CD8-positive, alpha-beta memory T cell (primary cell): ENCODE data around the gene RNF213. TPM values are rescaled to one million over a fixed set of nuclear protein-coding genes. Genes with fewer than 3 reads are reported as not detected.
"Not testable (repeated sequence)": the region's sequence is repeated elsewhere in the genome, so short reads cannot be mapped to it uniquely, and the experiment has no call there.

Experiments used
- CTCF ChIA-PET: fragments of 350-600 bp; sonication (Branson Sonifier 250); formaldehyde crosslinking; loops from one replicate; lab custom pipeline; 2021; ENCODE audit warnings: antibody characterized with exemption; lab: Charles Lee
- POLR2A ChIA-PET: fragments of 350-600 bp; sonication (Branson Sonifier 250); formaldehyde crosslinking; loops from one replicate; lab custom pipeline; 2021; ENCODE audit warnings: antibody characterized with exemption; lab: Charles Lee
- DNase-seq, 5 donors: peaks; one replicate each; pipeline versions ENCODE4 v3.0.0 to v3.0.0-alpha.2; 2020 to 2022; ENCODE audit warnings: mixed read lengths in 1 of 5
- H3K27ac ChIP-seq: one replicate; pipeline ENCODE4 v1.7.0; 2013; ENCODE audit warnings: low read depth, mild to moderate bottlenecking, low read length, moderate library complexity
- H3K27me3 ChIP-seq: 2 replicates; pipeline ENCODE4 v1.7.0; 2013; ENCODE audit warnings: low read length, mild to moderate bottlenecking; ENCODE audit not compliant: insufficient read depth, poor library complexity, severe bottlenecking
- H3K36me3 ChIP-seq: 2 replicates; pipeline ENCODE4 v1.7.0; 2013; ENCODE audit warnings: mild to moderate bottlenecking, low read length, moderate library complexity; ENCODE audit not compliant: insufficient read depth
- H3K4me1 ChIP-seq: 2 replicates; pipeline ENCODE4 v1.7.0; 2013; ENCODE audit warnings: mild to moderate bottlenecking, low read length, moderate library complexity; ENCODE audit not compliant: insufficient read depth
- H3K4me3 ChIP-seq: 2 replicates; pipeline ENCODE4 v1.7.0; 2013; ENCODE audit warnings: mild to moderate bottlenecking, low read length
- H3K9me3 ChIP-seq: 2 replicates; pipeline ENCODE4 v1.7.0; 2013; ENCODE audit warnings: mild to moderate bottlenecking, low read length
- H3K27ac Mint-ChIP-seq, 8 donors: one replicate each; pipeline ENCODE4 v1.8.0; 2020 to 2021; ENCODE audit warnings: mixed read lengths in 8 of 8, mild to moderate bottlenecking in 6 of 8, inconsistent platforms in 3 of 8, moderate library complexity in 3 of 8
- H3K27me3 Mint-ChIP-seq, 2 donors: one replicate each; pipeline ENCODE4 v1.8.0; 2020 to 2021; ENCODE audit warnings: mixed read lengths in 2 of 2, mild to moderate bottlenecking in 1 of 2, moderate library complexity in 1 of 2
- H3K36me3 Mint-ChIP-seq, 3 donors: one replicate each; pipeline ENCODE4 v1.8.0; 2020 to 2021; ENCODE audit warnings: mixed read lengths in 3 of 3, inconsistent platforms in 1 of 3, mild to moderate bottlenecking in 1 of 3
- H3K4me1 Mint-ChIP-seq, 3 donors: one replicate each; pipeline ENCODE4 v1.8.0; 2020 to 2021; ENCODE audit warnings: mixed read lengths in 3 of 3, inconsistent platforms in 1 of 3, mild to moderate bottlenecking in 1 of 3
- H3K4me3 Mint-ChIP-seq, 7 donors: one replicate each; pipeline ENCODE4 v1.8.0; 2020 to 2021; ENCODE audit warnings: mixed read lengths in 7 of 7, mild to moderate bottlenecking in 6 of 7, moderate library complexity in 4 of 7, inconsistent platforms in 2 of 7
- H3K9me3 Mint-ChIP-seq, 5 donors: one replicate each; pipeline ENCODE4 v1.8.0; 2020 to 2022; ENCODE audit warnings: mixed read lengths in 5 of 5, mild to moderate bottlenecking in 3 of 5, moderate library complexity in 2 of 5, inconsistent platforms in 1 of 5
- polyA plus RNA-seq: library from polyadenylated mRNA; unstranded; fragments of 300-500 nt; fragmentation: Illumina TruSeq; gene quantifications from one replicate; pipeline ENCODE4 v1.2.3, GENCODE V29; 2021
- total RNA-seq, 2 experiments: library from RNA; stranded (reverse); gene quantifications; one replicate each; pipeline ENCODE4 v1.2.3, GENCODE V29; 2021

RNF213 gene
- total and polyA plus RNA-seq, 3 experiments from 2014 or later = 75.7 to 185 (median 184) TPM

DNA sequence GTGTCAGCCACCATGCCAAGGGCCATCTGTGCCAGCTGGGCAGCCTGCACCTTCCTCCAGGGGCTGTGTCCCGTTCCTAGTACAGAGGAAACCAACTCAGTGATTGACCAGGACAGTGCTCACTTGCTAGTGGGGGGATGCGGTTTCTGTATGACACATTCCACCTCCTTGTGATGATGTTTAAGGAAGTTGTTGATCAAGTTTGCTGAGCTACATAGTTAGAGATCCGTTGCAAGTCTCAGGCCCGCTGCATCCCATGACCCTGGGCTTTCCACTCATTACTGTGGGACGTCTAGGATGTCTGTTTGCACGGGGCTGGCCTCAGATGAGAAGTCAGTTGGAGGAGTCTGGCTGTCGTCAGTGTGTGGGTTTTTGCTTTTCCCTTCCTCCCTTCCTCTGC is 33.6 kb downstream of the RNF213 start:
- H3K27ac Mint-ChIP-seq = peak overlapping the region in 7 of 8 donors; percentile 11 to 92 (median 57)
- no peak overlapping the region for H3K27ac ChIP-seq
- POLR2A ChIA-PET = interaction anchor here (1.9 kb wide), 1 partner anchor 28 kb away, joined by 6 read pairs; no protein-coding TSS in a partner anchor
- DNase-seq = no peak
- H3K4me1 ChIP-seq = no peaks in the 10 kb centered on the region
- no peak overlapping the region for H3K4me3 Mint-ChIP-seq
- H3K36me3 Mint-ChIP-seq = peaks cover 6 to 92% (median 26%) of the 10 kb centered on the region in 3 donors
- peaks cover 3 to 16% (median 7%) of the 10 kb centered on the region in 3 donors for H3K4me1 Mint-ChIP-seq
- no peaks in the 10 kb centered on the region for H3K27me3 ChIP-seq
- no peaks in the 10 kb centered on the region for H3K9me3 Mint-ChIP-seq
- CTCF ChIA-PET = interaction anchor here (1.2 to 2.2 kb wide), 3 partner anchors 29 to 99 kb away, joined by 3 to 5 read pairs (median 3); no protein-coding TSS in a partner anchor
- H3K9me3 ChIP-seq = no peaks in the 10 kb centered on the region
- H3K36me3 ChIP-seq = peaks cover 75% of the 10 kb centered on the region
- no peaks in the 10 kb centered on the region for H3K27me3 Mint-ChIP-seq
- H3K4me3 ChIP-seq = no peak overlapping the region

DNA sequence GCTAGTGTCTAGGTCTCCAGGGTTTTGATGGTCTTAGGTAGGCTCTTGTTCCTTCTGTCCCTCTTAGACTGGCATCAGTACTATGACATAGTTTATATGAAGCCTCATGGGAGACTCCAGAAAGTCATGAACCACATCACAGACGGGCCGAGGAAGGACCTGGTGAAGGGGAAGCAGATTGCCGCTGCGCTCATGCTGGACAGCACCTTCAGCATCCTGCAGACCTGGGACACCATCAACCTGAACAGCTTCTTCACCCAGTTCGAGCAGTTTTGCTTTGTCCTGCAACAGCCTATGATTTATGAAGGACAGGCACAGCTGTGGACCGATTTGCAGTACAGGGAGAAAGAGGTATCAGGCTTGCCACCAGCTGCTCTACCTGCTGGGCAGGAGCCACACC is 34.0 kb downstream of the RNF213 start:
- peak overlapping the region in 7 of 8 donors; percentile 11 to 92 (median 57) for H3K27ac Mint-ChIP-seq
- ChIA-PET POLR2A (interaction anchor here (1.9 kb wide), 1 partner anchor 29 kb away, joined by 6 read pairs; no protein-coding TSS in a partner anchor), CTCF (interaction anchor here (1.2 kb wide), 1 partner anchor 99 kb away, joined by 3 read pairs; no protein-coding TSS in a partner anchor)
- H3K36me3 Mint-ChIP-seq = peaks cover 11 to 92% (median 28%) of the 10 kb centered on the region in 3 donors
- Histone ChIP-seq H3K36me3 (peaks cover 74% of the 10 kb centered on the region), H3K27me3 (no peaks in the 10 kb centered on the region), H3K4me3 (no peak overlapping the region), H3K4me1 (no peaks in the 10 kb centered on the region), H3K9me3 (no peaks in the 10 kb centered on the region), H3K27ac (no peak overlapping the region)
- H3K4me1 Mint-ChIP-seq = peaks cover 3 to 16% (median 10%) of the 10 kb centered on the region in 3 donors
- no peak overlapping the region for H3K4me3 Mint-ChIP-seq
- no peaks in the 10 kb centered on the region for H3K9me3 Mint-ChIP-seq
- DNase-seq = no peak
- H3K27me3 Mint-ChIP-seq = no peaks in the 10 kb centered on the region

DNA sequence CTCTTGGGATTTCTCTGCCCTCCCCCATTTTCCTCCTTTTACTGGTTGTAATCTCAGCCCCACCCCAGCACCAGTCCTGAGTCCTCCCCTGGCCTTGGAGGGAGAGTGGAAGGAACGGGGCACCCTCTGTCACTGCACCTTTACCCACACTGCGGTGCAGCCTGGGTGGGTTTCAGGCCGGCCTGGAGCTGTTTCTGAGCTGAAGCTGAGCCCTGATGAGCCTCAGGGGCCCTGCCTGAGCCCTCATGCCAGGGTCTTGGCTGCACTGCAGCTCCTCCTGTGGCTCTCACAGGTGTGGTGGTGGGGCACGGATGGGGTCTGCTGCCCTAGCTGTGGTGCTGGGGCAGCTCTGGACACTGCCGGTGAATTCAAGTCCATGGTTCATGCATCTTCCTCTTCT is 34.5 kb downstream of the RNF213 start:
- Mint-ChIP-seq H3K9me3 (no peaks in the 10 kb centered on the region), H3K36me3 (peaks cover 13 to 92% (median 33%) of the 10 kb centered on the region in 3 donors), H3K27ac (peak overlapping the region in 3 of 8 donors; percentile 17 to 56 (median 47)), H3K27me3 (no peaks in the 10 kb centered on the region), H3K4me1 (peaks cover 3 to 16% (median 11%) of the 10 kb centered on the region in 3 donors), H3K4me3 (no peak overlapping the region)
- no peaks in the 10 kb centered on the region for H3K27me3 ChIP-seq
- H3K27ac ChIP-seq = no peak overlapping the region
- H3K4me1 ChIP-seq = no peaks in the 10 kb centered on the region
- H3K36me3 ChIP-seq = peaks cover 74% of the 10 kb centered on the region
- no peak for DNase-seq
- POLR2A ChIA-PET = interaction anchor here (0.7 kb wide), 1 partner anchor 24 kb away, joined by 3 read pairs; no protein-coding TSS in a partner anchor
- H3K4me3 ChIP-seq = no peak overlapping the region
- H3K9me3 ChIP-seq = no peaks in the 10 kb centered on the region
- CTCF ChIA-PET = interaction anchor here (1.2 kb wide), 1 partner anchor 100 kb away, joined by 3 read pairs; no protein-coding TSS in a partner anchor

DNA sequence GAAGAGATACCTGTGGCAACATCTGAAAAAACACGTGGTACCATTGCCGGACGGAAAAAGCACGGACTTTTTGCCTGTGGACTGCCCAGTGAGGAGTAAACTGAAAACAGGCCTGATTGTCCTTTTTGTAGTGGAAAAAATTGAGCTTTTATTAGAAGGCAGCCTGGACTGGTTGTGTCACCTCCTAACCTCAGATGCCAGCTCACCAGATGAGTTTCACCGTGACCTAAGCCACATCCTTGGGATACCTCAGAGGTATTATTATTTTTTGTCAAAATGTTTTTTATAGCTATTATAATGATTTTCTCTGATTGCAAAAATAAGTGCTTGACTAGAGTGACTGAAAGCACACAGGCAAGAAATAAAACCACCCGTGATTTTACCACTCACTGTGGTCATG is 34.9 kb downstream of the RNF213 start:
- no peak for DNase-seq
- no peaks in the 10 kb centered on the region for H3K4me1 ChIP-seq
- H3K36me3 Mint-ChIP-seq = peaks cover 10 to 92% (median 30%) of the 10 kb centered on the region in 3 donors
- peaks cover 74% of the 10 kb centered on the region for H3K36me3 ChIP-seq
- ChIA-PET CTCF (no interaction called here), POLR2A (interaction anchor here (0.7 kb wide), 1 partner anchor 24 kb away, joined by 3 read pairs; no protein-coding TSS in a partner anchor)
- H3K4me1 Mint-ChIP-seq = peaks cover 3 to 12% (median 12%) of the 10 kb centered on the region in 3 donors
- no peaks in the 10 kb centered on the region for H3K9me3 Mint-ChIP-seq
- H3K27me3 ChIP-seq = no peaks in the 10 kb centered on the region
- no peak overlapping the region for H3K4me3 ChIP-seq
- H3K4me3 Mint-ChIP-seq = no peak overlapping the region
- no peaks in the 10 kb centered on the region for H3K9me3 ChIP-seq
- no peaks in the 10 kb centered on the region for H3K27me3 Mint-ChIP-seq
- H3K27ac ChIP-seq = no peak overlapping the region
- H3K27ac Mint-ChIP-seq = peak overlapping the region in 2 of 8 donors; percentile 11 to 17

DNA sequence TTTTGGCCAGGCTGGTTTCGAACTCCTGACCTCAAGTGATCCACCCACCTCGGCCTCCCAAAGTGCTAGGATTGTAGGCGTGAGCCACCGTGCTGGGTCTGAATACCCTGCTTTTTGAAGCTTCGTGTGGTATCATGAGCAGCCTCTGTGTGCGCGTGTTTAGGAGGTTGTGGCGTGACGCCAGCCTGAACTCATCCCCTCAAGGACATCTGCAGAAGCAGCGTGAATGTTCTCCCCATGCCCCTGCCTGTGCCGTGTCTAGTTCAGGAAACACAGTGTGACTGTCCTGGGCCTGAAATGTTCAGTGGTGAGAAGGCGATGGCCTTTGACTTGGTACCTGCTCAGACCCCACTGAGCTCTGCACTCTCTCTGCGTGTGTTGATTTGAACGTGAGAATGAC is 35.6 kb downstream of the RNF213 start:
- Histone ChIP-seq H3K36me3 (peaks cover 77% of the 10 kb centered on the region), H3K27me3 (no peaks in the 10 kb centered on the region), H3K4me3 (no peak overlapping the region), H3K27ac (no peak overlapping the region), H3K4me1 (no peaks in the 10 kb centered on the region), H3K9me3 (no peaks in the 10 kb centered on the region)
- ChIA-PET POLR2A (no interaction called here), CTCF (no interaction called here)
- Mint-ChIP-seq H3K4me3 (no peak overlapping the region), H3K27ac (peak overlapping the region in 1 of 8 donors; percentile 33), H3K36me3 (peaks cover 11 to 93% (median 35%) of the 10 kb centered on the region in 3 donors), H3K9me3 (no peaks in the 10 kb centered on the region), H3K27me3 (no peaks in the 10 kb centered on the region), H3K4me1 (peaks cover 5 to 18% (median 11%) of the 10 kb centered on the region in 3 donors)
- peak in 1 of 5 donors; percentile 27 for DNase-seq

DNA sequence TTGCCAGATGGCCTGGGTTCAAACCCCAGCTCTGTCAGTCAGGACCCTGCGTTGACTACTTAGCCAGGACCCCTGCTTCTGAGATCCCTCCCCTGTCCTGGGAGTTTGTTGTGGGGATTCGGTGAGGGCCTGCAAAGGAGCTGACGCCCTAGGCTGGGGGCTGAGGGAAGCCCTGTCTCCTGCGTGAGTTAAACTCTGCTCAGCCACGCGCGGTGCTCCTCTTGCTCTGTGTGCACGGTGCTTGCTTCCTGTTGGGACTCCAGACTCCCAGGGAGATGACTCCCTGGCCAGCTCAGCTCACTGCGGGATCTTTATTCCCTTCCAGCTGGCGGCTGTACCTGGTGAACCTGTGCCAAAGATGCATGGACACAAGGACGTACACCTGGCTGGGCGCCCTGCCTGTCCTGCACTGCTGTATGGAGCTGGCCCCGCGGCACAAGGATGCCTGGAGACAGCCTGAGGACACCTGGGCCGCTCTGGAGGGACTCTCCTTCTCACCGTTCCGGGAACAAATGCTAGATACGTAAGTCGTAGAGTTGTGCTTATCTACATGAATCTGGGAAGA is 37.4 kb downstream of the RNF213 start:
- peaks cover 4% of the 10 kb centered on the region for H3K9me3 ChIP-seq
- no peaks in the 10 kb centered on the region for H3K4me1 ChIP-seq
- H3K27me3 ChIP-seq = no peaks in the 10 kb centered on the region
- peak in 1 of 5 donors; percentile 27 for DNase-seq
- H3K27me3 Mint-ChIP-seq = no peaks in the 10 kb centered on the region
- peaks cover 0 to 5% (median 0%) of the 10 kb centered on the region in 5 donors for H3K9me3 Mint-ChIP-seq
- H3K4me3 ChIP-seq = no peak overlapping the region
- peak overlapping the region in 2 of 8 donors; percentile 1 to 38 for H3K27ac Mint-ChIP-seq
- peaks cover 23 to 93% (median 42%) of the 10 kb centered on the region in 3 donors for H3K36me3 Mint-ChIP-seq
- no peak overlapping the region for H3K4me3 Mint-ChIP-seq
- peaks cover 80% of the 10 kb centered on the region for H3K36me3 ChIP-seq
- H3K4me1 Mint-ChIP-seq = peaks cover 7 to 19% (median 8%) of the 10 kb centered on the region in 3 donors
- ChIA-PET POLR2A (no interaction called here), CTCF (no interaction called here)
- no peak overlapping the region for H3K27ac ChIP-seq

DNA sequence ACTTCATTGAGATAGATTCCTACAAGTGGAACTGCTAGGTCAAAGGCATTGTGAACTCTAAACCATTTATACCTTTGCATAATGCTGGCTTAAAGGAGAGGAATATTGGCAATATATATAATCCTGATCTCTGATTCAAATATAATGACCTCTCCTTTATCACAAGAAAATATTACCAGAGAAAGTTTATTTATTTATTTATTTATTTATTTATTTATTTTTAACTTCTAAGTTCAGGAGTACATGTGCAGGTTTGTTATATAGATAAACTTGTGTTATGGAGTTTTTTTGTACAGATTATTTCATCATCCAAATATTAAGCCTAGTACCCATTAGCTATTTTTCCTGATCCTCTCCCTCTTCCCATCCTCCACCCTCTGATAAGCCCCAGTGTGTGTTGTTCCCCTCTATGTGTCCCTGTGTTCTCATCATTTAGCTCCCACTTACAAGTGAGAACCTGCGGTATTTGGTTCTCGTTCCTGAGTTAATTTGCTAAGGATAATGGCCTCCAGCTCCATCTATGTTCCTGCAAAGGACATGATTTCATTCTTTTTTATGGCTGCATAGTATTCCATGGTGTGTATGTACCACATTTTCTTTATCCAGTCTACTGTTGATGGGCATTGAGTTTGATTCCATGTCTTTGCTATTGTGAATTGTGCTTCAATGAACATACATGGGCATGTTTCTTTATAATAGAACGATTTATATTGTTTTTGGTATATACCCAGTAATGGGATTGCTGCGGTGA is 38.9 kb downstream of the RNF213 start:
- peaks cover 89% of the 10 kb centered on the region for H3K36me3 ChIP-seq
- Mint-ChIP-seq H3K9me3 (peaks cover 0 to 10% (median 3%) of the 10 kb centered on the region in 5 donors), H3K36me3 (peaks cover 33 to 94% (median 44%) of the 10 kb centered on the region in 3 donors), H3K27ac (peak overlapping the region in 5 of 8 donors; percentile 27 to 68 (median 47)), H3K4me1 (peaks cover 2 to 13% (median 4%) of the 10 kb centered on the region in 3 donors)
- H3K4me1 ChIP-seq, H3K27me3 Mint-ChIP-seq, H3K27me3 ChIP-seq, H3K4me3 Mint-ChIP-seq, H3K9me3 ChIP-seq, CTCF ChIA-PET, H3K27ac ChIP-seq, DNase-seq, H3K4me3 ChIP-seq, POLR2A ChIA-PET: not testable (repeated sequence)
